A549 treated with GW870086 at 1 μM for 4 hours (cell line): ENCODE results near the gene AGBL3. TPM values are rescaled to one million over a fixed set of nuclear protein-coding genes. Genes with fewer than 3 reads are reported as not detected.

Experiments
- total RNA-seq: library from RNA; stranded (reverse); fragments of 200-300 nt; extraction: Qiagen RNA extraction; gene quantifications from 5 replicates; pipeline ENCODE4 v1.2.3, GENCODE V29; 2022; ENCODE audit warnings: low read depth

The AGBL3 gene
- 0.55 to 1.5 TPM (median 0.60 TPM) in 5 replicates for total RNA-seq

DNA sequence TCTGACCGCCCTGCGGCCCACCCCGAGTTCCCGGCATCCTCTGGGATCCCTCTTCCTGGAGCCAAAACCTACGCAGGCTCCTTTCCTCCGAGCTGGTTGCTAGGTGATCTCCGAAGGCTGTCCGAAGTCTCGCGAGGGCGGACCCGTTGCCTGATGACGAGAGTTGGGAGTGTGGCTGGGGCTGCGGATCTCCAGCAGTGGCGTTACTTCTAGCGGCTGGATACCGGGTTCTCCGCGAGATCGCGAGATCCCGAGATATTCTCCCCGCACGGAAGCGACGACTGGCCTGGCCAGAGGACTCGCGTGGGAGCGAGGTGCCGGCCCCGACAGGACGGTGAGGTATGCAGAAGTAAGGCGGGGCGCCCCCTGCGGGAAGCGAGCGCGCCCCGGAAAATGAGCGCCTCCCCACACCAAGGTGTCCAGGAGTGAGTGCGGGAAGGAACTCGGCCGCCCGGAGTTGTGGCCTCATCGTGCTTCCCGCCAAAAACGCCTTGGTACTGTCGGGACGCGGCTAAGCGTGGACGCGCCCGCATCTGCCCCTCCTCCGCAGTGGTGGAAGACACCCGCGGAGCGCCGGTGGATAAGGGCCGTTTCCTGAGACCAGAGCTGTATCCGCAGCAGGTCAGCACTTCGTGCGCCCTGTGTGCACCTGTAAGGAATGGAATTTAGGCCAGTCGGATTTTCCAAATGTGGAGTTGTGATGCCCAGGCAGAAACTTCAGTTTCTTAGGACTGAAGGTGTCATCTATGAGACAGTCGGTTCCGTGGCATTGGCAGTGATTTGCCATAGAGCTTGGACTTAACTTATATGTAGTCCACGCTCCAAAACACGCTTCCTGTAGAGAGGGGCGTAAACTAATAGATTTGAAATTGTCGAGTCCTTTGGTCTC is at the start of gene AGBL3:
TSS of gene AGBL3 (plus strand) at position 146 of the 889 bp plus-strand sequence. CDS start 1,426 bp downstream, outside the sequence.

DNA sequence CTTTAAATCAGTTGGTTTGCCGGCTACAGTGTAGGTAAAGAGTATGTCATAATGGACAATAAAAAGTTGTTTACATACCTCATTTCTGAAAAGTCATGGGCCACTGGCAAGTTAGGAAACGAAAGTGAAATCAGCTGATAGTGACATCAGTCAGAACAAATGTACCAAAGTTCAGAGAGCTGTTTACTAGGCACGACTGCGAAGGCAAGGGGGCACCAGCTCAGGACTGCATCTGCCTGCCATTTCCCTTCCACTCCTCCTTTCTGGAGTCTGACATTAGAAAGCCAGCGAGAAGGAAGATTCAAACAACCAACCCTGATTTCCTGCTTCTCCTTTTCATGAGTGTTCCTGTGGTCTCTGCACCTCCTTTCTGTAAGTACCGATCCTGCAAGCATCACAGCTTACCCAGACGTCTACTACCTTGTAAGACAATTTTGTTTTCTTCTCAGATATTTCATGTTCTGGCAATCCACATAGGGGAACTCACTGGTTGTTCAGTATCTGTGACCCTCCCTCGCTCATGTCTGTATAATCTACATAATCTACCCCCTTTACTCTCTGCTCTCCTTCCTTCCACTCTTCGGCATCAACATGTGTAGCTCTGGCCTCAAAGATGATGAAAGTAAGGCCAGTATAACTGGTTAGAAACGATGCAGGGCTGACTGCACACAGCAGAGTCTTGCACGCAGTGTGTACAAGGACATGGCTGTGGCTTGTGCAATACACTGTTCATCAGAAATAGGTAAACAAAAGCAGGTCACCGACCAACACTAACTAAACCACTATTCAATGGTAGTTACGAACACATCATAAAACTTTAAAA is 161.8 kb downstream of the AGBL3 start, which contains the start of gene TMEM140:
TSS of gene TMEM140 (plus strand) at position 174 of the 823 bp plus-strand sequence. CDS start 16,370 bp downstream, outside the sequence.

DNA sequence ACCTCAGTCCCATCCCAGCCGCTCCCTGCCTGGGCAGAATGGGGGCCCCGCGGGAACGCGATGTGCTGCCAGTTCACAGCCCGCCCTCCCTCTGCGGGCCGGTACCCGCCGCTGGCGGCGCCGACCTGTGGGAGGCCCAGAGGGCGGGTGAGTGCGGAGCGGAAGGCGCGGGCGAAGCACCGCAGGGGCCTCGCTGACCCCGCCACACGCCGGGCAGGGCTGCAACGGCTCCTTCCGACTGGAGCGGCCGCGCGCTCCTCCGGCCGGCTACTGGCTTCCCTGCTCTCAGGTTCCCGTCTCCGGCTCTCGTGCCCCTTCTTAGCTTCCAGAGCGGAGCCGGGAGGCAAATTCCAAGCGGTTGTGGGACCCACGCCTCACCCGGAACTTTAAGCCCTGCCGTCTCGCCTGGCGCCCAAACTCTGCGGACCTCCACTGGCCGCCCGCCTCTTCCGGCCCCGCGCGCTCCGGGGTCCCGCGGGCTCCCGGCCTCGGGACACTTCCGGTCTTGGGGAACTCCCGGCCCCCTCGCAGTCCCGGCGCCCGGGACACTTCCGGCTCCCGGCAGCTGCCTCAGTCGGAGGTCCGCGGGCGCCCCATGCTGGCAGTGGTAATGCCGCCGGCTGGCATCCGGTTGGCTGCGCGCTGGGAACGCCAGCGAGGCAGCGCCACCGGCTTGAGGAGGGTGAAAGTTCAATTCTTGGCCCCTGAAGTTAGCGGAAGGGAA is 184.1 kb downstream of the AGBL3 start, which contains the start of gene CYREN:
TSS of gene CYREN (minus strand) at position 434 of the 724 bp plus-strand sequence. CDS start 1,785 bp downstream, outside the sequence.

Other genes with a start within 250 kb of the AGBL3 start
- 82.0 to 138 TPM (median 121 TPM) in 5 replicates for gene CALD1, start 206.9 kb upstream of the AGBL3 start, total RNA-seq
- gene TMEM140, start 161.6 kb downstream of the AGBL3 start, total RNA-seq = 0.90 to 1.2 TPM (median 1.1 TPM) in 5 replicates
- gene CYREN, start 184.2 kb downstream of the AGBL3 start, total RNA-seq = 69.6 to 87.8 TPM (median 77.0 TPM) in 5 replicates
- 7.6 to 10.9 TPM (median 9.3 TPM) in 5 replicates for gene WDR91, start 225.0 kb downstream of the AGBL3 start, total RNA-seq
- gene STRA8, start 247.3 kb downstream of the AGBL3 start, total RNA-seq = not detected in 5 replicates